Stimulated activated CD4-positive, alpha-beta T cell treated with anti-CD3 and anti-CD28 coated beads, Interleukin-4, amount 100 ng/mL, for 4 hours (primary cell): ENCODE results near the gene JAKMIP3.
A peak's percentile ranks its signal among the peaks of the same experiment; 100 is the strongest.

ENCODE experiments used
- DNase-seq, 2 experiments: peaks; one replicate each; pipeline ENCODE4 v3.0.0-alpha.2; 2020

JAKMIP3 gene

GRCh38 chr10:132044803-132045202 is 20.9 kb upstream of the JAKMIP3 start:
- DNase-seq, result no peak

GRCh38 chr10:132045324-132045723 is 20.4 kb upstream of the JAKMIP3 start:
- DNase-seq, result no peak

GRCh38 chr10:132047575-132048293 is 18.0 kb upstream of the JAKMIP3 start:
- DNase-seq, result no peak

- no peak for DNase-seq
These were observed 17.5 kb upstream of the JAKMIP3 start for GRCh38 chr10:132048294-132048667.

GRCh38 chr10:132050191-132050590 is 15.6 kb upstream of the JAKMIP3 start:
- DNase-seq, result no peak

- no peak for DNase-seq
These were observed 13.6 kb upstream of the JAKMIP3 start for GRCh38 chr10:132052124-132052523.

- no peak for DNase-seq
These were observed 11.2 kb upstream of the JAKMIP3 start for GRCh38 chr10:132054564-132054963.

GRCh38 chr10:132055616-132056015 is 10.1 kb upstream of the JAKMIP3 start:
- DNase-seq, result no peak

- no peak for DNase-seq
These were observed 9.1 kb upstream of the JAKMIP3 start for GRCh38 chr10:132056663-132057062.

- DNase-seq, result no peak
These were observed 8.5 kb upstream of the JAKMIP3 start for GRCh38 chr10:132057191-132057681.

GRCh38 chr10:132058111-132058745 is 7.5 kb upstream of the JAKMIP3 start:
- peak in 1 of 2 experiments; percentile 13 for DNase-seq

- no peak for DNase-seq
These were observed 6.7 kb upstream of the JAKMIP3 start for GRCh38 chr10:132058793-132059759.

GRCh38 chr10:132059760-132060508 is 5.8 kb upstream of the JAKMIP3 start:
- no peak for DNase-seq

- DNase-seq, result no peak
These were observed 4.7 kb upstream of the JAKMIP3 start for GRCh38 chr10:132061030-132061429.

- no peak for DNase-seq
These were observed 4.3 kb upstream of the JAKMIP3 start for GRCh38 chr10:132061465-132061864.

GRCh38 chr10:132062116-132062515 is 3.6 kb upstream of the JAKMIP3 start:
- DNase-seq, result no peak

- no peak for DNase-seq
These were observed 2.9 kb upstream of the JAKMIP3 start for GRCh38 chr10:132062641-132063390.

GRCh38 chr10:132063432-132063831 is 2.3 kb upstream of the JAKMIP3 start:
- DNase-seq, result no peak

GRCh38 chr10:132064082-132064755 is 1.5 kb upstream of the JAKMIP3 start:
- no peak for DNase-seq

GRCh38 chr10:132064771-132065437 is 842 bp upstream of the JAKMIP3 start:
- no peak for DNase-seq

GRCh38 chr10:132066186-132066585 is 440 bp downstream of the JAKMIP3 start:
- DNase-seq, result no peak
